Measurements from ENCODE around the gene FOXR1. TPM values are rescaled to one million over a fixed set of nuclear protein-coding genes. Genes with fewer than 3 reads are reported as not detected.

Gene FOXR1
- total RNA-seq, 1 donor from 2014 or later: not detected

DNA sequence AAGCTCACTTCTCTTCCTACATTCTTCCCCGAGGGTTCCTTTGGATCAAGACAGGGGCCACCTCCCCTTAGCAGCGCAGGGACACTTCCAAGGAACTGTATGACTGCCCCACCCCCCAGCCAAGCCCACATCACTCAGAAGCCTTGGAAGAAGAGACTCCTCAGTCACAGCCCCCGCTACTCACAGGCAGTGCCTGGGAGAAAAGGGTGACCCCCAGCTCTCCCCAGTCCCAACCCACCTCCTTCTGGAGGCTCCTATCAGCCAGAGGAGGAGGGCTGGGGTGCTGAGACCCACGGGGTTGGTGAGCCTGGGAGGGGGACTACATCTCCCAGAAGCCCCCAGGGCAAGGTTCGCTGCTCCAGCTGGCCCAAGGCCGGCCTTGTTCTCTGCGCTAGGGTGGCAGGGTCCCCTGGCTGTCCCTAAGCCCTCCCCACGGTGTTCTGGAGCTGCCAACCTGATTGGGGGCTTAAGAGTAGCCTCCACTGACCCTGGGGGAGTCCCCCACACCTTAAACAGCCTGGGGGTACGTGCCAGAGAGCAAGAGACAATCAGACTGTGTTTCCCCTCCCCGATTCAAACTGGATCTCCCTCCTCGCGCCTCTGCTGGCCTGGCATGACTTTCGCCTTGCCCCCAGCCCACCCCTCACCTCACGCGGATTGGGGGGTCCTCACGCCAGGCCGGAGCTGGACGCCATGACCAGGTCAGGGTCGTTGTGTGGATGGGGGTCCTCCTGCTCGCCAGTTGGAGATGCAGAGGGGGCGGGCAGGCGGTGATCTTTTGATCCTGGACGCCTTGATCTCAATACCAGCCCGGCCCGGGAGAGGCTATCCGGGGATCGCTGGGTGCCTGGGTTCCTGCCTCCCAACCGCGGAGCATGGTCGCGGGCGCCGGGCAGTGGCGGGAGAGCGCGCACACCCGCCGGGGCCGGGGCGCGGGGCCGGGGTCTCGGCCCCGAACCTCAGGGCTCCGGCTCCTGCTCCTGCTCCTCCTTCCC is 46.7 kb upstream of the FOXR1 start:
- DNase-seq (ENCODE audit: low spot score, unreplicated experiment): no peak
- Mint-ChIP-seq H3K27me3 (no peaks in the 10 kb centered on the region), H3K4me3 (ENCODE audit: low read depth) (peak overlapping the region; percentile 87), H3K36me3 (ENCODE audit: insufficient read depth) (no peaks in the 10 kb centered on the region), H3K4me1 (ENCODE audit: low read depth) (peaks cover 46% of the 10 kb centered on the region), H3K9me3 (ENCODE audit: low read depth) (no peaks in the 10 kb centered on the region), H3K27ac (peak overlapping the region; percentile 21)
- TF ChIP-seq CTCF (IDR thresholded peaks at IDR 0.05; ENCODE audit: unreplicated experiment): no peak

GRCh38 chr11:118927554-118928100 is 43.9 kb upstream of the FOXR1 start:
- peaks cover 9% of the 10 kb centered on the region for H3K27me3 Mint-ChIP-seq
- H3K9me3 Mint-ChIP-seq (ENCODE audit: low read depth): no peaks in the 10 kb centered on the region
- H3K4me3 Mint-ChIP-seq (ENCODE audit: low read depth): peak overlapping the region; percentile 94
- no peak for DNase-seq (ENCODE audit: low spot score, unreplicated experiment)
- no peak for TF ChIP-seq CTCF (IDR thresholded peaks at IDR 0.05; ENCODE audit: unreplicated experiment)
- H3K27ac Mint-ChIP-seq: peak overlapping the region; percentile 97
- H3K36me3 Mint-ChIP-seq (ENCODE audit: insufficient read depth): no peaks in the 10 kb centered on the region
- H3K4me1 Mint-ChIP-seq (ENCODE audit: low read depth): peaks cover 32% of the 10 kb centered on the region

DNA sequence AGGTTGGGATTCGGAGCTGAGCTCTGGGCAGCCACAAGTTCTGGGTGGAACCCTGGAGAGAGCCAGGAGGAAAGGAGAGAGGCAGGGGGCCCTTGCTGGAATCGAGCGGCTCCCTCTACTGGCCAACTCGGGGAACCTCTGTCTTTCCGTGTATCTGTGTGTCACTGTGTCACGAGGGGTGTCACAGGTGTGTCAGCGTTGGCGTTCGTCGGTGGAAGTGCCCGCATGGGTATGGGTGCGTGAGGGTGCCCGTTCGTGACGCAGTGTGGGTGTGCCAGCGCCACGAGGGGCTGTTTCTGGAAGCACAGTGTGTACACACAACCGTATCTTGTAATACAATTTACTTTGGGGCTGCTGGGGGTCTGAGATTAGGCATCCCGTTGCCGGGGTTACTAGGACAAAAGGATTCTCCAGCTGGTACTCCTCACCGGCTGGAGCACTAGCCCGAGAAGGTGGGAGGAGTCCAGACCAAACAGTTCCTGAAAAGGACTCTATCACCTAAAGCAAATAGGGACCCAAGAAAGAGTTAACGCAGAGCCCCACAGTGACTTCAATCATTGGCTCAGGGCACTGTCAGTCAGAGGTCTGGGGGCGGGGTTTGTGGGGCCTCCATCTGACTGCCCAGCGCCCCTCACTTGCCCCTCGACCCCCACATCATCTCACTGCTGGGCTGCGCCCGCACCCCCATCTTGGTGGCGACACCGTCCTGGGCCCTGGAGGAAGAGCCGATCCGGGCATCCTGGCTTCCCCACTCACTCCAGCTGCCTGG is 43.3 kb upstream of the FOXR1 start:
- Mint-ChIP-seq H3K4me3 (ENCODE audit: low read depth) (peak overlapping the region; percentile 94), H3K4me1 (ENCODE audit: low read depth) (peaks cover 28% of the 10 kb centered on the region), H3K9me3 (ENCODE audit: low read depth) (no peaks in the 10 kb centered on the region), H3K36me3 (ENCODE audit: insufficient read depth) (no peaks in the 10 kb centered on the region), H3K27me3 (peaks cover 9% of the 10 kb centered on the region), H3K27ac (peak overlapping the region; percentile 97)
- TF ChIP-seq CTCF (IDR thresholded peaks at IDR 0.05; ENCODE audit: unreplicated experiment): peak; percentile 94
- DNase-seq (ENCODE audit: low spot score, unreplicated experiment): peak; percentile 89

GRCh38 chr11:118928870-118929500 is 42.6 kb upstream of the FOXR1 start:
- Mint-ChIP-seq H3K27ac (peak overlapping the region; percentile 97), H3K4me3 (ENCODE audit: low read depth) (peak overlapping the region; percentile 94), H3K9me3 (ENCODE audit: low read depth) (no peaks in the 10 kb centered on the region), H3K27me3 (peaks cover 9% of the 10 kb centered on the region), H3K4me1 (ENCODE audit: low read depth) (peaks cover 22% of the 10 kb centered on the region), H3K36me3 (ENCODE audit: insufficient read depth) (no peaks in the 10 kb centered on the region)
- peak; percentile 29 for TF ChIP-seq CTCF (IDR thresholded peaks at IDR 0.05; ENCODE audit: unreplicated experiment)
- DNase-seq (ENCODE audit: low spot score, unreplicated experiment): no peak

Data from progenitor cell of endocrine pancreas (in vitro differentiated cells).